ENCODE data around the gene SIRT2. TPM values are rescaled to one million over a fixed set of nuclear protein-coding genes. Genes with fewer than 3 reads are reported as not detected.

Gene SIRT2
- total and polyA plus RNA-seq, 2 of the 8 experiments (the other 6 are each of a cell fraction or from before 2014, with no cell fraction given) = 6.5 to 10.0 TPM

- no peak overlapping the region for H2BK20ac ChIP-seq (ENCODE audit: low read length)
- H2BK120ac ChIP-seq (replicated peaks; ENCODE audit: low read depth, low read length) = no peak overlapping the region
- 74% methylated on average over 11 of the region's 16 CpGs; no CpG with 5 or more reads in 1 of the 2 experiments for WGBS, 2 experiments (ENCODE audit: extremely low coverage in 1 of 2, insufficient coverage in 1 of 2, insufficient read length in 1 of 2, insufficient replicate concordance in 2 of 2, low coverage in 1 of 2, low lambda C conversion rate in 2 of 2, missing lambda C conversion rate in 1 of 2)
- no peak overlapping the region for H3K23ac ChIP-seq (ENCODE audit: insufficient read length)
- H3K4me2 ChIP-seq (ENCODE audit: insufficient read depth in 1 of 2, low read depth in 2 of 2, low read length in 2 of 2) = no peak overlapping the region
- no peaks in the 10 kb centered on the region; a peak in 1 of 4 replicates for H3K9me3 ChIP-seq (ENCODE audit: insufficient read depth in 2 of 2, low read depth in 1 of 2, low read length in 1 of 2)
- peaks cover 0 to 8% (median 1%) of the 10 kb centered on the region in 4 experiments; a peak in 3 of 7 replicates for H3K4me1 ChIP-seq (replicated peaks in 1 of 4; ENCODE audit: control insufficient read depth in 3 of 4, insufficient read depth in 4 of 4, low read length in 3 of 4)
- no peak overlapping the region for H4K91ac ChIP-seq (replicated peaks; ENCODE audit: insufficient read length, low read length)
- H3K23me2 ChIP-seq (ENCODE audit: low read depth, low read length) = no peaks in the 10 kb centered on the region; the same call in 1 of the 2 replicates
- H3K79me2 ChIP-seq (ENCODE audit: control insufficient read depth in 1 of 2, insufficient read depth in 2 of 2, low read length in 2 of 2) = no peaks in the 10 kb centered on the region
- H2AK5ac ChIP-seq (ENCODE audit: low read depth, low read length) = no peak overlapping the region
- no peaks in the 10 kb centered on the region; a peak in 1 of 7 replicates for H3K27me3 ChIP-seq (replicated peaks in 1 of 4; ENCODE audit: control insufficient read depth in 3 of 4, extremely low read depth in 1 of 4, insufficient read depth in 3 of 4, low read length in 3 of 4)
- no peak overlapping the region for H4K5ac ChIP-seq (ENCODE audit: insufficient read length, low read depth, low read length)
- H3K14ac ChIP-seq (ENCODE audit: insufficient read length) = no peak overlapping the region
- H4K20me1 ChIP-seq (replicated peaks in 1 of 2; ENCODE audit: control insufficient read depth in 1 of 2, insufficient read depth in 2 of 2, low read length in 2 of 2) = peaks cover 0 to 3% of the 10 kb centered on the region in 2 experiments
- H2BK15ac ChIP-seq (ENCODE audit: low read length) = no peak overlapping the region
- H3K79me1 ChIP-seq (ENCODE audit: low read depth, low read length) = no peaks in the 10 kb centered on the region
- POLR2A ChIA-PET (ENCODE audit: partially characterized antibody) = interaction anchor here (0.8 to 1.4 kb wide), 11 partner anchors 9 to 74 kb away, joined by 3 to 6 read pairs (median 3); partner anchors contain the start of gene NFKBIB
- no peak overlapping the region; the same call in 1 of the 2 replicates for H4K8ac ChIP-seq (ENCODE audit: extremely low read depth, insufficient read depth, low read length)
- H2BK12ac ChIP-seq (ENCODE audit: low read depth, low read length) = no peak overlapping the region
- no peak overlapping the region for H3K56ac ChIP-seq (replicated peaks; ENCODE audit: insufficient read length, low read depth, low read length)
- DNase-seq (ENCODE audit: low read depth in 1 of 2, low spot score in 2 of 2) (no peak), FAIRE-seq (no peak)
- H3K27ac ChIP-seq (ENCODE audit: low read depth, low read length) = no peak overlapping the region
- CTCF ChIA-PET (ENCODE audit: partially characterized antibody) = interaction anchor here (0.6 to 1.3 kb wide), 2 partner anchors 12 to 163 kb away, joined by 3 read pairs; partner anchors contain the start of genes NFKBIB and SIRT2
- no peak overlapping the region; the same call in 1 of the 2 replicates for H3K18ac ChIP-seq (ENCODE audit: extremely low read depth, low read length)
- no peak overlapping the region for H2AFZ ChIP-seq (ENCODE audit: low read length)
- H2BK5ac ChIP-seq (ENCODE audit: low read depth, low read length) = no peak overlapping the region
- no peak overlapping the region for H3K4ac ChIP-seq (replicated peaks; ENCODE audit: insufficient read length, low read depth, low read length)
- no peak overlapping the region for H3K9ac ChIP-seq (replicated peaks in 1 of 4; ENCODE audit: extremely low read depth in 1 of 4, low read depth in 3 of 4, low read length in 3 of 4)
- H3K4me3 ChIP-seq (ENCODE audit: extremely low read depth in 1 of 4, insufficient read depth in 2 of 4, low read depth in 3 of 4, low read length in 4 of 4) = 0 out of 8 replicates have a peak overlapping the region, but pooled peaks of 1 of the 4 experiments have one; percentile 12
- peaks cover 0 to 12% (median under 1%) of the 10 kb centered on the region in 4 experiments; a peak in 3 of 8 replicates for H3K36me3 ChIP-seq (ENCODE audit: control insufficient read depth in 2 of 4, insufficient read depth in 4 of 4, low read length in 3 of 4)
- TF ChIP-seq CBX8 (IDR thresholded peaks at IDR 0.05; ENCODE audit: borderline replicate concordance, low read depth, low read length) (no peak), SUZ12 (IDR thresholded peaks at IDR 0.05; ENCODE audit: low read length) (no peak), SIN3A (conservative IDR thresholded peaks at IDR 0.05 in 1 of 2, IDR thresholded peaks at IDR 0.05 in 1 of 2; ENCODE audit: low read depth in 1 of 2, low read length in 2 of 2) (no peak), TCF12 (IDR thresholded peaks at IDR 0.05; ENCODE audit: low read depth, low read length) (no peak), POLR2A (IDR thresholded peaks at IDR 0.05; ENCODE audit: control extremely low read depth in 1 of 2, low read depth in 2 of 2, low read length in 2 of 2) (no peak), YY1 (IDR thresholded peaks at IDR 0.05; ENCODE audit: low read depth, low read length) (no peak), SIRT6 (IDR thresholded peaks at IDR 0.05; ENCODE audit: low read length) (no peak), EP300 (IDR thresholded peaks at IDR 0.05; ENCODE audit: borderline replicate concordance in 1 of 2, low read depth in 2 of 2, low read length in 2 of 2) (no peak), MAFK (IDR thresholded peaks at IDR 0.05; ENCODE audit: low read depth, low read length) (no peak)
- TF ChIP-seq, protein P1, sequence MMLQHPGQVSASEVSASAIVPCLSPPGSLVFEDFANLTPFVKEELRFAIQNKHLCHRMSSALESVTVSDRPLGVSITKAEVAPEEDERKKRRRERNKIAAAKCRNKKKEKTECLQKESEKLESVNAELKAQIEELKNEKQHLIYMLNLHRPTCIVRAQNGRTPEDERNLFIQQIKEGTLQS (IDR thresholded peaks at IDR 0.05; ENCODE audit: insufficient read depth, low read depth, low read length) = no peak
- TF ChIP-seq, protein P2, sequence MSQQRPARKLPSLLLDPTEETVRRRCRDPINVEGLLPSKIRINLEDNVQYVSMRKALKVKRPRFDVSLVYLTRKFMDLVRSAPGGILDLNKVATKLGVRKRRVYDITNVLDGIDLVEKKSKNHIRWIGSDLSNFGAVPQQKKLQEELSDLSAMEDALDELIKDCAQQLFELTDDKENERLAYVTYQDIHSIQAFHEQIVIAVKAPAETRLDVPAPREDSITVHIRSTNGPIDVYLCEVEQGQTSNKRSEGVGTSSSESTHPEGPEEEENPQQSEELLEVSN (IDR thresholded peaks at IDR 0.05) = no peak
Observed at GRCh38 chr19:38911388-38912001, 12.1 kb upstream of the SIRT2 start.

Data from H1 (cell line).